Ovary (tissue), 3 donors: ENCODE results near the gene YDJC.

Source experiments
- CTCF ChIP-seq, 3 donors: fragments of 450-650 bp in 2 of 3; fragments of 200-600 bp in 1 of 3; IDR thresholded peaks; one replicate each; pipeline versions ENCODE4 v1.5.1 to v1.8.0; 2016 to 2022; ENCODE audit warnings: antibody characterized with exemption in 3 of 3, mild to moderate bottlenecking in 1 of 3
- EP300 ChIP-seq: sonication (generic); formaldehyde crosslinking; IDR thresholded peaks from one replicate; pipeline ENCODE4 v1.6.1; 2017; ENCODE audit warnings: antibody characterized with exemption
- POLR2A ChIP-seq: fragments of 450-650 bp; IDR thresholded peaks from one replicate; pipeline ENCODE4 v1.6.1; 2017; ENCODE audit warnings: antibody characterized with exemption, mild to moderate bottlenecking, moderate library complexity
- donor health status: DM: no; HTN: no; CAD: no.

GRCh38 chr22:21674638-21675245 is 44.9 kb upstream of the YDJC start:
- TF ChIP-seq CTCF (IDR thresholded peaks at IDR 0.05) (no peak), EP300 (no peak), POLR2A (no peak)
